Thymus (tissue), 11 donors: ENCODE results near the gene NTRK3. TPM values are rescaled to one million over a fixed set of nuclear protein-coding genes. Genes with fewer than 3 reads are reported as not detected.

ENCODE experiments used
- DNase-seq, 9 donors: peaks; one replicate each; pipeline ENCODE4 v3.0.0-alpha.2; 2013; ENCODE audit warnings: low spot score in 9 of 9, low read depth in 6 of 9, missing footprints in 1 of 9
- H3K27ac ChIP-seq, 2 donors: one replicate each; pipeline ENCODE4 v1.5.1; 2013; ENCODE audit warnings: control low read depth in 1 of 2, low read depth in 1 of 2, low read length in 1 of 2, mild to moderate bottlenecking in 1 of 2, moderate library complexity in 1 of 2
- H3K27me3 ChIP-seq, 2 donors: one replicate each; pipeline ENCODE4 v1.5.1; 2013; ENCODE audit warnings: low read length in 1 of 2; ENCODE audit not compliant: control insufficient read depth in 2 of 2, insufficient read depth in 1 of 2
- H3K36me3 ChIP-seq, 2 donors: one replicate each; pipeline ENCODE4 v1.5.1; 2013; ENCODE audit warnings: low read length in 1 of 2, mild to moderate bottlenecking in 1 of 2, moderate library complexity in 1 of 2; ENCODE audit not compliant: control insufficient read depth in 2 of 2, insufficient read depth in 2 of 2
- H3K4me1 ChIP-seq, 2 donors: one replicate each; pipeline ENCODE4 v1.5.1; 2013; ENCODE audit warnings: low read length in 2 of 2; ENCODE audit not compliant: control insufficient read depth in 2 of 2, insufficient read depth in 2 of 2
- H3K4me3 ChIP-seq, 2 donors: one replicate each; pipeline ENCODE4 v1.5.1; 2013; ENCODE audit warnings: low read length in 2 of 2, control low read depth in 1 of 2, mild to moderate bottlenecking in 1 of 2
- H3K9me3 ChIP-seq, 2 donors: one replicate each; pipeline ENCODE4 v1.5.1; 2013; ENCODE audit warnings: low read length in 1 of 2, mild to moderate bottlenecking in 1 of 2; ENCODE audit not compliant: control insufficient read depth in 2 of 2, insufficient read depth in 1 of 2
- WGBS: extraction: QIAGEN DNeasy Blood & Tissue Kit; methylation state at CpG from one replicate; pipeline ENCODE4 v1.1.7; 2013; 5-methylcytosine and 5-hydroxymethylcytosine counted together
- polyA plus RNA-seq: library from polyadenylated mRNA; stranded (reverse); fragments of 200-250 nt; gene quantifications from one replicate; pipeline ENCODE4 v1.2.3, GENCODE V29; 2013
- total RNA-seq: library from RNA; stranded (reverse); fragments of 120-200 nt; gene quantifications from one replicate; pipeline ENCODE4 v1.2.4, GENCODE V29; 2013
- donor health status: healthy.

The NTRK3 gene
- total and polyA plus RNA-seq, 2 donors = 0.57 to 5.8 TPM

DNA sequence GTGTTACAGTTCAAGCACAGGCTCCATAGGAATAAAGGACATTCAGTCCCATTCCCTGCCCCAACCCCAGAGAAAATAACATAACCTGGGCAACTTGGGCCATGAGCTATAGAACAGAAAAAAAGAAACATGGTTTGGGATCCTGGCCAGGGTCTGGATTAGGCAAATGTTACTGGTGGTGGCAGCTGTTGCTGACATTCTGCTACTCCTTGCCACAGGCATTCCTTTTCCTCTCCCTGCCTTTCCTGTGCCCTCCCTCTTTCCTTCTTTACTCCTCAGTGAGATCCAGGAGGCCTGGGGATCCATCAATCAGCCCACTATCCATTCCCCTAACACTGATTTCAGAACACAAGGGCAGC lies 129.1 kb downstream of the NTRK3 start:
- DNase-seq = no peak
- Histone ChIP-seq H3K27me3 (no peaks in the 10 kb centered on the region), H3K4me3 (no peak overlapping the region), H3K27ac (no peak overlapping the region), H3K9me3 (no peaks in the 10 kb centered on the region), H3K36me3 (no peaks in the 10 kb centered on the region), H3K4me1 (no peaks in the 10 kb centered on the region)

- H3K27ac ChIP-seq = no peak overlapping the region
- no peak overlapping the region for H3K4me3 ChIP-seq
- no peaks in the 10 kb centered on the region for H3K9me3 ChIP-seq
- H3K27me3 ChIP-seq = no peaks in the 10 kb centered on the region
- H3K4me1 ChIP-seq = no peaks in the 10 kb centered on the region
- 70% methylated on average over 6 of the region's 6 CpGs for WGBS
- no peak for DNase-seq
- H3K36me3 ChIP-seq = no peaks in the 10 kb centered on the region
Observed at GRCh38 chr15:88126695-88127431, 129.7 kb downstream of the NTRK3 start.

DNA sequence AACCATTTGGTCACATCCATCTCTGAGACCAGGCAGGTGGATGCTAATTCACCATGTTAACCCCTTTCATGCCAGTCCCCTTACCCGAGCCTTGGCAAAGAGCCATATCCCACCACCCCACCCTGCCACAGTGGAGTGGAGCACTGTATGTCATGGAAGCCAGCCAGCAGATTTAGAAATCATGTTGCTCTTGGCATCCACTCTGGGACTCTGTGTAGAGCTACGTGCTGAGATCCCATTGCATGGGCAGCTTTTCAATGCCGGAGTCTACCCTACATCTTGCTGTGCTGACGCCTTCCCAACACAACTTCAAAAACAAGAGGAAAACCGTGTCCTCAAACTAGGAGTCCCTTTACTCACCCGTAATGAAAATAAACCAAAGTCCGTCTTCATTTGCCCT lies 131.0 kb downstream of the NTRK3 start:
- no peak overlapping the region for H3K27ac ChIP-seq
- WGBS = 92% methylated on average over 7 of the region's 7 CpGs

DNA sequence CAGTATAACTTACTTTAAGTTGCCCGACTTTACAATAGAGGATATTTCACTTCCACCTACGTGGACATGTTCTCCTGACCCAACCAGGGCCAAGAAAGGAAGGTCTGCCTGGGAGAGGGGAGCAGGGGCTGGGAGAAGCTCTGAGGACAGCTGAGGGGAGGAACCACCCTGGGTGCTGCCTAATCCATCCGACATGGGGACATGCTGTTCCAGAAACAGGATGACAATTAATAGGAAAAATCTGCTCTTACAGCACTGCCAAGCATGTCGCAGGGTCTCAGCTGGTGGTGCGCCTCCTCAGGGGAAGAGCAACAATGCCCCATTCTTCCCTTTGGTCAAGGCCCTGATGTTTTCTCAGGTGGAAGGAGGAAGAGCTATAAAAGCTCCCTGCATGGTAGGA lies 132.3 kb downstream of the NTRK3 start:
- Histone ChIP-seq H3K4me1 (no peaks in the 10 kb centered on the region), H3K27ac (no peak overlapping the region), H3K27me3 (no peaks in the 10 kb centered on the region), H3K4me3 (no peak overlapping the region), H3K9me3 (no peaks in the 10 kb centered on the region), H3K36me3 (no peaks in the 10 kb centered on the region)
- DNase-seq = no peak
- WGBS = 85% methylated on average over 5 of the region's 5 CpGs

More for the DNA sequence above, 131.0 kb downstream of the NTRK3 start:
- H3K36me3 ChIP-seq = no peaks in the 10 kb centered on the region
- no peak overlapping the region for H3K4me3 ChIP-seq
- no peaks in the 10 kb centered on the region for H3K4me1 ChIP-seq
- DNase-seq = no peak
- no peaks in the 10 kb centered on the region for H3K9me3 ChIP-seq
- H3K27me3 ChIP-seq = no peaks in the 10 kb centered on the region

DNA sequence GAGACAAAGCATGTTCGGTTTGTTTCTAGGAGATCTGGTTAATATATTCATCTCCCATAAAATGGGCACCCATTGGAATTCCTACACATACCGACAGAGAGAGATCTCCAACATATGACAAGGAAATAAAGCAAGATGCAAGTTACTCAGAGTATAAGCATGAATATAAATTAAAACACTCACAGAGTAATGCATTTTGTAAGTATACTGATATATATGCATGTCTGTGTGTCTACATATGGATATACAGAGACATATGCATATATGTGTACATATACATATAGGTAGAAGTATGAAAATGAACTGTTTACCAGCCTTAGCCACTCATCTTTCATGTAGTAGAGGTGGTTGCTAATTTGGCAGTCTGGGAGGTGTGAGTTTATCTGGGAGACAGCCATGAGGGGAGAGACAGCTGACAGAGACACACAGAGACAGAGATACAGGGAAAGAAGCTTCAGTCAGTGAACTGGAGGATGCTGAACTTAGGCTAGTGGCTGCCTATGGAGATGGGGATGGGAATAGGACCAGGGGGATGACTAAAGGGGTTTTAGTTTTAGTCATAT lies 134.5 kb downstream of the NTRK3 start:
- 96% methylated on average over 2 of the region's 2 CpGs for WGBS

DNA sequence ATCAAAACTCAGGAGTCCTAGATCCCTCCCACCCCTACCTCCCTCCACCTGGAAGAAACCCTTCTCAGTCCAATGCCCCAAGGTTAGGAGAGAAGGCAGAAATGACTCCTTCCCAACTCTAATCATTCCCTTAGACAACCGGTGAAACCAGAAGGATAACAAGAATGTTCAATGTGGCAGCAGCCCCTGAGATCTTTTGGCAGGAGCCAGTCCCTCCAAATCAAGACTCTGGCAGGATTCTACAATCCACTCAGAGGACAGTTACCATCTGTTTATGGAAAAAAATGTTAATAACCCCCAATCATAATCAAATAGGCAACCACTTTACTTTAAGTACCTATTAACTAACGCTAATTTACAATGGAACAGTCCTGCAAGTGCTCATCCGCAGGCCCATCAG lies 136.5 kb downstream of the NTRK3 start:
- Histone ChIP-seq H3K4me3 (no peak overlapping the region), H3K27ac (no peak overlapping the region), H3K4me1 (no peaks in the 10 kb centered on the region), H3K36me3 (no peaks in the 10 kb centered on the region), H3K27me3 (no peaks in the 10 kb centered on the region), H3K9me3 (no peaks in the 10 kb centered on the region)
- DNase-seq = no peak
- WGBS = 94% methylated on average over 3 of the region's 3 CpGs

More for the DNA sequence above, 134.5 kb downstream of the NTRK3 start:
- Histone ChIP-seq H3K27me3 (no peaks in the 10 kb centered on the region), H3K9me3 (no peaks in the 10 kb centered on the region), H3K4me1 (no peaks in the 10 kb centered on the region), H3K27ac (no peak overlapping the region), H3K36me3 (no peaks in the 10 kb centered on the region), H3K4me3 (no peak overlapping the region)
- no peak for DNase-seq

- DNase-seq = no peak
- WGBS = 90% methylated on average over 7 of the region's 7 CpGs
- Histone ChIP-seq H3K27me3 (no peaks in the 10 kb centered on the region), H3K27ac (no peak overlapping the region), H3K36me3 (no peaks in the 10 kb centered on the region), H3K4me1 (no peaks in the 10 kb centered on the region), H3K9me3 (no peaks in the 10 kb centered on the region), H3K4me3 (no peak overlapping the region)
Observed at GRCh38 chr15:88118741-88119140, 137.8 kb downstream of the NTRK3 start.

GRCh38 chr15:88118035-88118434 lies 138.5 kb downstream of the NTRK3 start:
- Histone ChIP-seq H3K4me1 (no peaks in the 10 kb centered on the region), H3K27ac (no peak overlapping the region), H3K4me3 (no peak overlapping the region), H3K36me3 (no peaks in the 10 kb centered on the region), H3K27me3 (no peaks in the 10 kb centered on the region), H3K9me3 (no peaks in the 10 kb centered on the region)
- WGBS = 90% methylated on average over 6 of the region's 6 CpGs
- no peak for DNase-seq

- Histone ChIP-seq H3K4me3 (no peak overlapping the region), H3K9me3 (no peaks in the 10 kb centered on the region), H3K27me3 (no peaks in the 10 kb centered on the region), H3K4me1 (no peaks in the 10 kb centered on the region), H3K36me3 (no peaks in the 10 kb centered on the region), H3K27ac (no peak overlapping the region)
- DNase-seq = no peak
- WGBS = 81% methylated on average over 12 of the region's 12 CpGs
Observed at GRCh38 chr15:88115486-88116152, 140.9 kb downstream of the NTRK3 start.
